GF-D8 (cell line): ENCODE data around the gene PRKCA.
A peak's percentile ranks its signal among the peaks of the same experiment; 100 is the strongest.
"Not testable (repeated sequence)": the region's sequence is repeated elsewhere in the genome, so short reads cannot be mapped to it uniquely, and the experiment has no call there.

Source experiments
- DNase-seq: peaks from one replicate; lab custom pipeline; 2025; lab: John Stamatoyannopoulos, UW

The PRKCA gene

DNA sequence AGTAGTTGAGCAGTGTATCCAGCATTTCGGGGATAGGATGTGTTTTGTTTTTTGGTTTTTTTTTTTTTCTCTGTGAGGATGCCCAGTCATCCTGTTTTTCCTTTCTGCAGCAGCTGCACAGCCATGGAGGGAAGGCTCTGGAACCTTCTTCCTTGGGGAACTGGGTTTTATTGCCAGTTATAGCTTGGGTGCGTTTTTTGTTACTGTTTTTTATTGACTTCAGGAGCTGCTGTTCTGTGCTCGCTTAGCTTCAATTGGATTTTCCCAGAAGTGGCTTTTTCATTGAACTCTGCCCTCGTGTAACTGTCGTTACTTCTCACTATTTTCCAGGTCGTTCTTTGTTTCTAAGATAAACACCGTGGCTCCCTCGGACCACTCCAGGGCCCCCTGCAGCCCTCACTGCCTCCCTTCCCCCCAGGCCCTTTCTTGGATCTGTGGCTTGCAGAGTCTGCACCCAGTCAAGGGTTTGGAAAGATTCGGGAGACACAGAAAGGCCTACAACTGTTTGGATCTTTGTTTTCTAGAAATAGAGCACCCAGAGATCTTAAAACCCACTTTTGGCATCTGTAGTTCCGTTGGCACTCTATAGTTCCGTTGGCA, 412.8 kb downstream of the PRKCA start:
- DNase-seq, result no peak

DNA sequence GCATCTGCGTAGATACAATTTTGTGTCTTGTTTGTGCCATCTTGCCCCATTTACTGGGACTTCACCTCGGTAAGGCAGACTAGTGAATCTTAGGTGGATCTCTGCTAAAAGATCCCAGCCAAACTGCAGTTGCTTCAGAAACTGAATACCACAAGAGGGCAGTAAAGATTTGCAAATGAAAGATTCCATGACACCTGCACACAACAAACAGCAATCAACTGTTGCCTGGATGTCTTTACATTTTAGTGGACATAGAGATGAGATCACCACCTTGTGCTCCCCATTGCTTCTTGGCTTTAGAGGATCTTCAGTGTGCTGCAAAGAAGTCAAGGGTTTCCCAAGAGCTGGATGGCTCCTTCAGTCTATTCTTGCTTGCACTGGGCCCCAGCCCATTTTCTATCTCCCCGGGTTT, 413.3 kb downstream of the PRKCA start:
- DNase-seq, result no peak

DNA sequence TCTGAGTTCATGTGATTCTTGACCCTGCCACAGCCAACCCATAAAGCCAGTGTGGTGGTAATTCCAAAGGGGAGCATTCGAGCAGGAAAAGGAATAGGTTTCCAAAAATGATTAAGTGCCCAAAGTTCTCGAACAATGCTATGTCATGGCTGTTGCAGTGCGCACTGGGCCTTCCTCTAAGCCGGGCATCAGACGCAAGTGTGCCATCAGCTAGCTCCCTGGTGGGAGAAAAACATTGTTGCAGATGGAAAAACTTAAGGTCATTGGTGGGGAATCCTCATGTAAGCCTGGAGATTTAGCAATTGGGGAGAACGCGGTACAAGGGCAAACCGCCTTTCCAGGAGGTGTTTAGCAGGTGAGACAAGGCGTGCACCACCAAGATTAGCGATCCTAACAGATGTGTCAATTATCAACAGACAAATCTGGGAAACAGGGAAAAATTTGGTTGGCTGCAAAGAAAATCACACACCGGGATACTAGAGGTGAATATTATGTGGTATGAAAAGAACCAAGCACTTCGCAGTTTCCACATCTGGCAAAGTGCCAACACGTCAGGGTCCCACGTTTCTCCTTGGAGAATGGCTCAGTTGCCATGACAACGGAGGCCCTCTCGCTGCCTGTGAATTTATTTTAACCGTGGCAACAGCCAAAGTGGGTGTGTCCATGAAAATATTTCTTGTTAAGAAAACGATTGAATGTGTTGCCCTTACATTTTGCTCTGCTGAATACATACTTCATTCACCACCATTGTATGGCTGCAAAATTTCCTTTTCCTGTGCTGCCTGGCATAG, 414.0 kb downstream of the PRKCA start:
- no peak for DNase-seq

GRCh38 chr17:66717641-66718058, 415.2 kb downstream of the PRKCA start:
- no peak for DNase-seq

- DNase-seq, result no peak
These were observed 417.6 kb downstream of the PRKCA start for GRCh38 chr17:66720027-66720426.

- no peak for DNase-seq
These were observed 418.2 kb downstream of the PRKCA start for GRCh38 chr17:66720567-66720966.

DNA sequence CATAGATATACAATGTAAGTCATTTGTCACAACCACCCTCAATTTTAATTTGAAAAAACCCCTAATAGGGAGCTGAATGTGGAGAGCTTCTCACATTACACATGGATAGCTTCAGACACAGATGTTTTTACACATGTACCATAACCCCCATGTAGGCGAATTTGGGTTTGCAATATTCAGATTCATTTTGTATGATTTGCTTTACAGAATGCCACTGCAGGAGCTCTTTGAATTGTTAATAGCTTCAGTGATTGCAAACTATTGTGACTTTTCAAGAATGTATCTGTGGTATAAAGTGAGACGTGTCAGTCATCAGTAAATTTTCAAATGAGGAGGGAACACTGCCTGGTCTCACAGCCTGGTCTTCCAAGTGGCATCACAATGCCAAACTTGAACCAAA, 419.9 kb downstream of the PRKCA start:
- DNase-seq, result no peak

DNA sequence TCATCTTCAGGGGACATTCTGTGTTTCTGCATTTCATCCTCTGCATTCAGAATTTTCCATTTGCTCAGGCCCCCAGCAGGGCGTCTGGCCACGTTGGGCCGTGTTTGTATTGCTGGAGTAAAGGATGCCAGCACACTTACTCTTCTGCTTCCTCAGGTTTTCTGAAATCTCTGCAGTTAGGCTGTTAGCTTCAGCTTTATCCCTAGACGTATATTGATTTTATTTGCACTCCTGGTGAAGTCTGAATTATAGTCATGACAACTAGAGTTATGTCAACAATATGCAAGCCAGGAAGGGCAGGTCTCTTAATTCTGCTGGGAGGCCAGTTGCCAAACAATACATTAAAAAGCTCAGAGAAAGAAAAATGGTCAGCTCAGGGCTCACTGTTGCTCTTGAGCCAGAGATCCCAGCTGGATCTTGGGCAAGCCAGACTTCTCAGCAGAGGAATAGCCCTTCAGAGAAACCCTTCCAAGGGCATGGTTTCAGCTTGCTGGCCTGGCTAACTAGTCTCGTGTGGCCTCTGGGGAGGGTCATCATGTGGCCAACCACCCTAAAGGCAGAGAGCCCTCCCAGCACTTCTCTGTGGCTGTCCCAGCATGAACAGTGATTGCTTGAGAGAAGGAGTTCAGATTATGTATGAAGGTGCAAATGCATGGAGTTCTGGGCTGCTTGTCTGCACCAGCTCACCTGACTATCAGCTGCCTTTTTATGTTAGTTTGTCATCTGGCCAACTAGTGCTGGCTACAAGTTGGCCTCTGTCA, 422.3 kb downstream of the PRKCA start:
- no peak for DNase-seq

DNA sequence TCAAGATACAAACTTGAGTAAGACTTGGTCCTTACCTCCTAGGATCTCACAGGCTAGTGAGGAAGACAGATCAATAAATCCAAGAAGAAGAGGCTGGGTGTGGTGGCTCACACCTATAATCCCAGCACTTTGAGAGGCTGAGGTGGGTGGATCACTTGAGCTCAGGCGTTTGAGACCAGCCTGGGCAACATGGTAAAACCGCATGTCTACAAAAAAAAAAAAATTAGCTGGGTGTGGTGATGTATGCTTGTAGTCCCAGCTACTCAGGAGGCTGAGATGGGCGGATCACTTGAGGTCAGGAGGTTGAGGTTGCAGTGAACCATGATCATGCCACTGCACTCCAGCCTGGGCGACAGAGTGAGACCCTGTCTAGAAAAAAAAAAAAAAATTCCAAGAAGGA, 423.0 kb downstream of the PRKCA start:
- not testable (repeated sequence) for DNase-seq

- no peak for DNase-seq
These were observed 423.5 kb downstream of the PRKCA start for GRCh38 chr17:66725956-66726355.

- DNase-seq, result no peak
These were observed 424.0 kb downstream of the PRKCA start for GRCh38 chr17:66726371-66726770.

DNA sequence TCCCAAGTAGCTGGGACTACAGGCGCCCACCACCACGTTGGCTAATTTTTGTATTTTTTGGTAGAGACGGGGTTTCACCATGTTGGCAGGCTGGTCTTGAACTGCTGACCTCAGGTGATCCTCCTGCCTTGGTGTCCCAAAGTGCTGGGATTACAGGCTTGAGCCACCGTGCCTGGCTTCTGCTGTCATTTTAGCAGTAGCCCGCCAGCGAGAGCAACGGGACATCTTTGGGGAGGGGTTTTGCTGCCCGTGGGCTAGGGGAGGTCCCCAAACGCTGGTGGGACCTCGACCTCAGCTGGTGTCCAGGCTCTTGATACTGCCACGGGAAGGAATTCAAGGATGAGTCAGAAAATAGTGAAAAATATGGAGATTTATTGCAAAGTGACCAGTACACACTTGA, 424.4 kb downstream of the PRKCA start:
- DNase-seq, result no peak

DNA sequence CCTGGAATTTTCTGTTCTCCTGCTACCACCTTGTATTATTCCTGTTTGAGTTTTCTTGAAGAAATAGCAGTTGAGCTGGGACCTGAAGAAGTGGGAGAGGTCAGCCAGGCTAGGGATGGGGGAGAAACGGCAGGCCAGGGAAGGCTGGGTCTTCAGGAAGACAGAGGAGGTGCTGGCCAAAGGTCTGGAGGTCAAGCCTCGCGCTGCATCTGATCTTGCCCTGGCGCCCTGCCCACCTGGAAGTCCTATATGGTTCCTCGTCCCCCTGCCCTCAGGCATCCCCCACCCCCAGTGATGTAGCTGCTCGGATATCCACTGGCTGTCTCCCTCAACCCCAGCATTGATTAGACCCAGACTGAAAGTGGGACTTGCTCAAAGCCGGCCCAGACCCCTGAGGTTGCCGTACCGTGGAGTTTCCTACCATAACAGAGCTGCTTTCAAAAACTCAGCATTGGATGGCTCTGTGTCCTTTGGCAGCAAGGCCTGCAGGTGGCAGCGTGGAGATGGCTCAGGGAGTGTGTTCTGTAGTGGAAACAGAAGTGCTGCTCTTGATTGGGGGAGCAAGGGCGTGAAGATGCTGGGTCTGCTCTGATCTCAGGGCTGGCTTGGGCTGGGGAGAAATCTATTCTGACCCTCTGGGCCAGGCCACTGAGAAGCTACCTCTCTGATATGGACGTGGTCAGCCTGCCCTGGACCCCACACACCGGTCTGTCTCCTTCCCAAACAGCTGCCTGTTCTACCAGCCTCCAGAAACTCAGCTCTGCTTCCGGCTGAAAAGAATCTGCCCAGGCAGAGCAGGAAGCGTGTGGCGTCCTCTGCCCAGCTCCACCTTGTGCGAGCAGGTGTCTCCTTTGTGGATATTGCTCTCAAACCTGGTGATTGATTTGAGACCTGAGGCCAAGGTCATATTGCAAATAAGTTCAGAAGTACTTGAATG, 425.5 kb downstream of the PRKCA start:
- no peak for DNase-seq

DNA sequence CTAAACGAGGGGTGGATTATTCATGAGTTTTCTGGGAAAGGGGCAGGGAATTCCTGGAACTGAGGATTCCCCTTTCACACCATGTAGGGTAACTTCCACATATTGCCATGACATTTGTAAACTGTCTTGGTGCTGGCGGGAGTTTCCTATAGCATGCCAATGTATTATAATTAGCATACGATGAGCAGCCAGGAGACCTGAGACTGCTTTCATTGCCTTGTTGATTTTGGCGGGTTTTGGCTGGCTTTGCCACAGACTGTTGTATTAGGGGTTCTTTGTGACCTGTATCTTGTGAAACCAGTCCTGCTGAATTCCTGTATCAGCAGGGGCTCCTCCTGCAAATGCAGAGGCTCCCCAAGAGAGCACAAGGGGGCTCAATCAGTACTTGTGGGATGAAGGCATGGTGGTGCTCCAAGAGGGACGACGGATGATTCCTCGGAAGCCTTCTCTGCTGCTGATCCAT, 428.1 kb downstream of the PRKCA start:
- DNase-seq, result peak; percentile 12

DNA sequence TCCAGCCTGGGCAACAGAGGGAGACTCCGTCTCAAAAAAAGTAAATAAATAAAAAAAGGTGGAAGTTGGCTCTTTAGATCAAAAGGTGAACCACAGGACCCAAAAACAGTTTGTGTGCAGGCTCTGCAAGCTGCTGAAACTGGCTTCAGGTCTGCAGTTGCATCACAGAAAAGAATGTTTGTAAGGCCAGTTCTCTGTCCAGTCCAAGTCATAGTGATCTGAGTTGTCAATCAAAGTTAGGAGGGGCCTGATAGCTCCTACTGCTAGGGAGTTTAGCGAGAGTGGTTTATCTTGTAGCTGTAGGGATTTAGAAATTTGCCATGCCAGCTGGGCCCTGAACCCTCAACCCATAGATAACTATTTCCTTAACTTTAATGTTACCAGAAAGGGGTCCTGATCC, 431.3 kb downstream of the PRKCA start:
- DNase-seq, result no peak

DNA sequence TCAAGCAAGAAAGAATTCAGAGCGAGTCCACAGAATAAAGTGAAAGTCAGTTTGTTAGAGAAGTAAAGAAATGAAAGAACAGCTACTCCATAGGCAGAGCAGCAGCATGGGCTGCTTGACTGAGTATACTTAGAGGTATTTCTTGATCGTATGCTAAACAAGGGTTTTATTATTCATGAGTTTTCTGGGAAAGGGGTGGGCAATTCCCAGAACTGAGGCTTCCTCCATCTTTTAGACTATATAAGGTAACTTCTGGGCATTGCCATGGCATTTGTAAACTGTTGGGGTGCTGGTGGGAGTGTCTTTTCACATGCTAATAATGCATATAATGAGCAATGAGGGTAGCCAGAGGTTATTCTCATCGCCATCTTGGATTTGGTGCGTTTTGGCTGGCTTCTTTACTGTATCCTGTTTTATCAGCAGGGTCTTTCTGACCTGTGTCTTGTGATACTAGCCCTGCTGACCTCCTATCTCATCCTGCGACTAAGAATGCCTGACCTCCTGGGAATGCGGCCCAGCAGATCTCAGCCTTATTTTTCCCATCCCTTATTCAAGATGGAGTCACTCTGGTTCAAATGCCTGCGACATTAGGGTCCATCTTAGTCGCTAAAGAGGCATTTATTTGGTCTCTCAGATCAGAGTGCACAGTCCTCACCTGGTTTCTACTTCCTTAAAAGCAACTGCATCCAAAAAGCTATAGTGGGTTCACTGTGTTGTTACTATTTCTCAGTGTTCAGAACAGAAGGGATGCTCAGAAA, 432.0 kb downstream of the PRKCA start:
- DNase-seq, result no peak

DNA sequence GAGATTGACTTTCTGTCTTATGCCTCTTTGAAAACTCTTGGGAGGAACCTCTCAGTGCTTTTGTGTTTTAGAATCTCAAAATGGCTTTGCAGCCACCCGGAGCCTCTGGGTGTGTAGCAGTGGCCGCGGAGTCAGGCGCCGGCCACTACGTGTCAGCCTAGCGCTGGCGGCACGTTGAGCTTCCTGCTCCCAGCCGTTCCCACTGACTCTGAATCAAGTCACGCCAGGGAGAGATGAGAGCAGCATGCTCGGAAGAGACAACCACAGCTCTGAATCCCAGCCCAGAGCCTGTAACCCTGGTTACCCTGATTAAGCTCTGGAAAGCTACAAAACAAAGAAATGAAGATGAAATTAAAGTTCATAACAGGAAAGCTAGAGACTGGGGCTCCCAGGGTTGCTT, 435.1 kb downstream of the PRKCA start:
- no peak for DNase-seq

DNA sequence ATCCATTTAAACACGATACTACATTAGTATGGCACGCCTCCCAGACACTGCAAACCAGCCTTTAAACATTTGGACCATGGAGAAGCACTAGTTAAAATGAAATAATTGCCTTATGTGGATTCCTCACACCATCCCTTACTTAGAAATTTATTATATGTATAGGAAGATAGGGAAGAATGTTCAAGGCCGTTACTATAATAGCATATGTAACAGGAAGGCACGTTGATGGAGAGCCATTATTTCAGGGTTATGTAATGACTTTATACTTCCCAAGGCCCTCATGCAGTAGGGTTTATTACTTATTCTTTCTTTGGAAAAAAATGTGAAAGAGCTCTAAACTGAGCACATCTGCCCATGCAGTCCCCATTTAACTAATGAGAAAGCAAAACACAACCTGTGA, 435.9 kb downstream of the PRKCA start:
- no peak for DNase-seq

DNA sequence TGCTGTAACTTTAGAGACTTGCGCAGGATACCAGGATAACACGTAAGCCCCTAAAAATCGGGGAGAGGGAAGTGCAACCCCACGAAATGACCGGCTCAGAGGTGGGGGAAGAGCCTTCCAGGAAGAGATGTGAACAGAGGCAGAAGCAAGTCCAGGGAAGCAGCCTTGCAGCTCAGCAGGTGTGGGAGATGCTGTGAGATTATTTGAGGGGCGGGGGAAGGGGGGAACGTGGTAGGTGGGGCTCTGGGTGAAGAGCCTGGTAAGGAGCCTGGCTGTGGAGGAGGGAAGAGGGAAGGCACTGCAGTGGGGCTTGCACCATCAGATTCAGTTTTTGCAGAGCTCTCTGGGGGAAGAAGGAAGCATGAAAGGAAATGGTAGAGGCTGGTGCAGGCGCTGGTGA, 437.1 kb downstream of the PRKCA start:
- no peak for DNase-seq

DNA sequence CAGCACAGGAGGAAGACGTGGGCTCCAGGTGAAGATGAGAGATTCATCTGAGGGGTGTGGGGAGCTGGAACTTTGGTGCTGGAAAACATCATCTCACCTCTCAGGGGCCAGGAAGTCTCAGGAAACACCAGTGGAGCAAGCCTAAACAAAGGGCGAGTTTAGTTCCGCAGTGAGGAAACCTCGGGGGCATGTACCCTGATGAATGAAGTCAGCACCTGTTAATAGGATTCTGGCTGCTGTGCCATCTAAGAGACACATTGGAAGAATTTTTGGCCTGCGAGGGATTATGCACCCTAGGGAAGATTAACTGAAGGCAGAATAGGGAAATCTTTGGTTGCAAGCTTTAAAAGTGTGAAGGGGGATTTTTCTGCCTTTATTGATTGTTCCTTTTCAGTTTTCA, 437.8 kb downstream of the PRKCA start:
- DNase-seq, result no peak

DNA sequence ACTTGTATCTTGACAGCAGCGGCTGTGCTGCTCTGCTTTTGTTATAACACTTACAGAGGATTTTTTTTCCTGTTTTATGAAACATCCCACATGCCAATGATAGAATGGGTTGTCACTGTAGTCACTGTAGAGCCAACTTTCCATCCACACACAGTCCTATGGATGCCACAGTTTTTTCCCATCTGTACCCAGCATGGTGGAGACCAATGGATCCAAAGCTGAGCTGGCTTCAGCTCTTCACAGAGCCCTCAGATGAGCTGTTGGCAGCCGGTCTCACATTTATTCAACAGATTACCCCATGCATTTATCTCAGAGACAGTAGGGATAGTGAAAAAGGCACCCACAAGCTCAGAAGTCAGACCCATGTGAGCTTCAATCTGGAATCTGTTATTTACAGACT, 441.1 kb downstream of the PRKCA start:
- no peak for DNase-seq
